ENCODE measurements around the gene ARHGEF3.

The ARHGEF3 gene

GRCh38 chr3:56801662-56802377 is at the start of gene ARHGEF3:
ARHGEF3 (minus strand) TSS chr3:56801949; CDS start chr3:56801798, 151 bp downstream.
- DNase-seq (ENCODE audit: low read depth), result no peak

DNA sequence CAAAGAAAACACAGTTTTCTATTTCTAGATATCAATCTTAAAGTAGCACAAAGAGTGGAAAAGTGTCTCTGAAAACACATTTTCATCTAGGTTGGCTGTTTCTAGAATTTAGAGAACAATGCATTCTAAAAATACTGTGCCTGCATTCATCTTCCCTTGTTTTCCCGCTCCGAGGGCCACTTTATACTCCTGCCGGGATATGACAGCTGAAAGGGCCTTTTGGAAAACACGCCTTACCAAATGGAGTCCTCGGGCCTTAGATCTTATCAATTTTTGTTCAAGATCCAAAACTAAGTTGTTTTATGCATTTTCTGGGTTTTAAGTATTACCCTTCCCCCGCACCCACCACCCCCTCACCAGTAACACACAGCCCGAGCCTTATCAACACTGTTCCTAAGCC is 47.9 kb upstream of the ARHGEF3 start:
- no peak for DNase-seq (ENCODE audit: low read depth)

GRCh38 chr3:56845505-56845904 is 43.8 kb upstream of the ARHGEF3 start:
- no peak for DNase-seq (ENCODE audit: low read depth)

GRCh38 chr3:56844536-56844935 is 42.8 kb upstream of the ARHGEF3 start:
- DNase-seq (ENCODE audit: low read depth), result no peak

DNA sequence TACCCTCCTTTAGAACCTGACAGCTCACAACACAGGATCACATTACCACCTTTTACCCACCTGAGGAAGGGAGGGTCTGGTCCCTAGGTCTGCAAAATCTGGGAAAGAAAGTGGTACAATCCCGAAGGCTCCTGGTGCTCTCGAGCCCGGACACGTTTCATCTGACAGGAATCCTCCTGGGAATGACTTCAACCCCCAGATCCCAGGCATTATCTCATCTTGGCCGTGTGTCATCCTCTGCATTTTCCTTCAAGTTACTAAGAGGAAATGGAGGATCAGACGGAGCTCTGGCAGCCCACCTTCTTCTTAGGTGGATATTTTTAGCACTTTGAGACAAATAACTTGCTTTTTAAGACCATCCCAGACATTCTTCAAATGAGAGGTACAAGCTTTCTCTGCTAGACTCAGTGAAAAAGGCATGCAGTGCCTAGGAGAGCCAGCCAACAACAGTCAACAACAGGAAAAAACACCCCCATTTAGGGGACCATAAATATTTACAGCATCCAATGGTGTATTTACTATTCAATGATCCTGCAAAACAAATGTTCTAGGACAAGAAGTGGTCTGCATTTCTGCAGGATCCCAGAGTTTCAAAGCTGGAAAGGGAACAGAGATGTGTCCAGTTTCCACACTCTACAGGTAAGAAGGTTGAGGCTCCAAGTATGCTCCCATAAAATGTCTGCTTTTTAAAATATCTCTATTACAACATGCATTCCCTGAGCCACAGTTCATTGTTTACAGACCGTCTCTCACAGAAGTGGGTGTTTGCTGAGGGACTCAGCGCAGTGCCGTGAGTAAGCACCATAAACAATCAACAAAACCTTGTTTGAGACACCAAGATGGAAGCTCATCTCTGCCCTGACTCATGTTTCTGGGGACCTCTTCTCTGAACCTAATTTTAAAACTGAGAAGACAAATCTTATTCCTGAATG is 38.3 kb upstream of the ARHGEF3 start:
- no peak for DNase-seq (ENCODE audit: low read depth)

GRCh38 chr3:56838448-56838847 is 36.7 kb upstream of the ARHGEF3 start:
- no peak for DNase-seq (ENCODE audit: low read depth)

DNA sequence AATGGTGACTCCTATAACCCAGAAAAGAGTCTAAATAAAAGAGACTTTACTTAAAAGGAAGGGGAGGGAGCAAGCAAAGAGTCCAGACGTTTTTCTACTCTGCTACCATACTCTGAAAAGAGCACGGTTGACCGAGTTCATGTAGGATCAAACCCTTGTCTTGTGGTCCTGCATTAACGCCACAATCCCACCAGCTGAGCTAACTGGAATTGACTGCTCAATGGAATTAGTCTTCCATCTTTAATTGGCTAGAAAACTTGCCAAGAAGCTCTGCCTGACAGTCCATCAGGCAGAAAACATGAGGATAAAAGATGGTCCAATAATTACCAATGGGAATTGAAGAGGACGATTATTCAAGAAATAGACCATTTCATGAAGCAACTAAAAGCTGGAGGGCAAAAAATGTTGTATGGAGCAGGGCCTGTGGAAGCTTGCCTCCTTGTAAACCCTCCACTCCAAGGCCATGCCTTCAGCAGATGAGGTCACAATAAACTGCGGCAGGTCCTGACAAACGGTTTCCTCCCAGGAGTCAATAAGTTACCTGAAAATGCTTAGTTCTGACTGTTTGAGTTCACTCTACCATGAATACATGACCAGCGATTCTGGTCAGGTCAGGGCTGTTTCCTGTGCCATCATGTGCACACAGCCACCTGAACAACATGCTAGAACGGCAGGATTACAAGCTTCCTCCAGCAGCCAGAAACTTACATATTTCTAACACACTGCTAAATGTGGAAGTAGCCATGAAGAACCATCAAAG is 35.6 kb upstream of the ARHGEF3 start:
- no peak for DNase-seq (ENCODE audit: low read depth)

DNA sequence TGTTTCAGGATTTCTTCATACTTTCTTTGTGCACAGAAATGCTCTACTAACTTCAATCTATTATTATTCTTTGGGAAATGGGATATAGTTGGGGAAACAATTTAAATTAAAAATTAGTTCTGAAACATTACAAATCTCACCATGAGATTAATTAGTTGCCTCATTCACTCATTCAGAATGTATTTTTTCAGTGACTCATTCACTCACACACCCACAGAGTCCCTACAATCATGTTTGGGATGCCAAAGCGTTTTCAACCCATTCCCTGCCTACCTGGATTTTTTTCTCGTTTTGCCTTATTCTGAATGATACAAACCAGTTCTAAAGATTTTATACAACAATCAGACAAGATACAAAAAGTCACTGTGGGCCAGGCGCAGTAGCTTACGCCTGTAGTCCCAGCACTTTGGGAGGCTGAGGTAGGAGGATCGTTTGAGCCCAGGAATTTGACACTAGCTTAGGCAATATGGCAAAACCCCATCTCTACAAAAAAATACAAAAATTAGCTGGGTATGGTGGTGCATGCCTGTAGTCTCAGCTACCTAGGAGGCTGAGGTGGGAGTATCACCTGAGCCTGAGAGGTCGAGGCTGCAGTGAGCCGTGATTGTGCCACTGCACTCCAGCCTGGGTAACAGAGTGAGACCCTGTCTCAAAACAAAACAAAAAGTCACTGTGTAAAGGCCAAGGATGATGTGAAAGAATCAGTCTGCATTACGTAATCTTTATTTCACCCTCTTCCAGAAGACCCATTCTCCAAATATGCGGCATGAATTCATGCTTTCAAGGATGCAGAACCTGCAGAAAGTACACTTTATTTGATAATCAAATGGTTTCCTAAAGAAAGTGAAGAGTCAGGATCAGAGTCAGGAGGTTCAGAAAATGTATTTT is 34.8 kb upstream of the ARHGEF3 start:
- DNase-seq (ENCODE audit: low read depth), result no peak

GRCh38 chr3:56835650-56836227 is 34.0 kb upstream of the ARHGEF3 start:
- DNase-seq (ENCODE audit: low read depth), result no peak

GRCh38 chr3:56833536-56833935 is 31.8 kb upstream of the ARHGEF3 start:
- no peak for DNase-seq (ENCODE audit: low read depth)

GRCh38 chr3:56833022-56833421 is 31.3 kb upstream of the ARHGEF3 start:
- no peak for DNase-seq (ENCODE audit: low read depth)

GRCh38 chr3:56831572-56831971 is 29.8 kb upstream of the ARHGEF3 start:
- no peak for DNase-seq (ENCODE audit: low read depth)

DNA sequence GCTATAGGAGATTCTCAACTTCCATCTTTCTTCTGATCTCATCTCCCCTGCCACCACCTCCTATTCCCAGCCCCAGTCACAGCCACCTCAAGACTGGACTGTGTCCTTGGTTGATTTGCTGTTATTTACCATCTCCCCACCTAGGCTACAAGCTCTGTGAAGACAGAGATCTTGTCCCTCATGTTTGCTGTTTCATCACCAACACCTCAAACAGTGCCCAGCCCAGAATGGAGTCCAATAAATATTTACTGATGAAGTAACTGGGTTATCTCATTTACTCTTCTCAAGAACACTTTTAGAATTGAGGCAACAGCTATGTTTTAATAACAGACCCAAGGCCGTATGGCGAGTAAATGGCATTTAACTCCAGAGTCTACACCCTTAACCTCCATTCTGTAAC is 29.1 kb upstream of the ARHGEF3 start:
- no peak for DNase-seq (ENCODE audit: low read depth)

DNA sequence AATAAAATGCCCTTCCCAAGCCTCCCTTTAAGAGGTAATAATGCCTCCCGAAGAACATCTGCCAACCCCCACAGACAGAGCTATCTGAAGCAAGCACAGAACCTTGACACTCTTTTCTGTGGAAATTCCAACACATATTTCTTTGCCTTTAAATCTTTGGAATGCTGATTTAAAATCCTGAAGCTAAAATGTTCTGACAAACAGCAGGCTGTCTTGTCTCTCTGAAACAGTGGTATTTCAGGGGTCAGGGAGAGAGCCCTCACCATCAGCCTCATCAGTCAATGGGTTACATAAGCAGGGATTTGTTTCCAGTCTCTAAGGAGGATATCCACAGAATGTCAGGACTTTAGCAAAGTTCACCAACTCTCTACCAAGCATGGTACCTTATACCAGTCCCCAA is 27.8 kb upstream of the ARHGEF3 start:
- no peak for DNase-seq (ENCODE audit: low read depth)

DNA sequence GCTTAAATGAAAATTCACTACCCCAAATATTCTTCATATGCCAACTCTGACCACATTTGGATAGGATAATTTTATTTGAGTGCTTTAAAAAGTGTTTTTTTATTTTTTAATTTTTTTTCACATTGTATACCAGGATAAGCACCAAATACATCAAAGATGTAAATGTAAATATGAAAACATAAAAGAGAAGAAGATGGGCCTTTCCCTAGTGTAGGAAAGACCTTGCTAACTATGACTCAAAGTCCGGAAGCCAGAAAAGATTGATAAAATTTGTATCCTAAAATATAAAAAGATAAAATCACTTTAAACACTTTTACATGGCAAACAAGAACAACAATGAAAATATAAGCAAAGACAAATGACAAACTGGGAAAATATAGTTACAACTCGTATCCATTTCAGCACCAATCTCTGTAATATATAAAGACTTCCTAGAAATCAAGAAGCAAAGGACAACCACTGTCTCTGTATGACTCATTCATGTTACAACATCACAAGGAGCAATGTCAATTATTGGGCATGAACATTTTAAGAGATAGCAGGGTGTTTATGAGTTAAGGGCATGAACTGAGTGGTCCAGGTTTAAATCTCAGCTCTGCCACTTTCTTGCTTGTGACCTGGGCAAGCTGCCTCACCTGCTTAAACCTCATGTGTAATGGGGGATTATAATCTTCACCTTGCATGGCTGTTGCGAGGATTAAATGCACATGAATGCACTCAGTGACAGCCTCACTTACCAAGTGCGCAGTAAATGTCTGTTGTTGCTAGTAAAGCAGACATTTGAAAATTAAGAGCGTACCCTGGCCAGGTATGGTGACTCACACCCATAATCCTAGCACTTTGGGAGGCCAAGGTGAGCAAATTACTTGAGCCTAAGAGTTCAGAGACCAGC is 25.3 kb upstream of the ARHGEF3 start:
- DNase-seq (ENCODE audit: low read depth), result no peak

- no peak for DNase-seq (ENCODE audit: low read depth)
Observed at GRCh38 chr3:56825567-56826438, 24.1 kb upstream of the ARHGEF3 start.

DNA sequence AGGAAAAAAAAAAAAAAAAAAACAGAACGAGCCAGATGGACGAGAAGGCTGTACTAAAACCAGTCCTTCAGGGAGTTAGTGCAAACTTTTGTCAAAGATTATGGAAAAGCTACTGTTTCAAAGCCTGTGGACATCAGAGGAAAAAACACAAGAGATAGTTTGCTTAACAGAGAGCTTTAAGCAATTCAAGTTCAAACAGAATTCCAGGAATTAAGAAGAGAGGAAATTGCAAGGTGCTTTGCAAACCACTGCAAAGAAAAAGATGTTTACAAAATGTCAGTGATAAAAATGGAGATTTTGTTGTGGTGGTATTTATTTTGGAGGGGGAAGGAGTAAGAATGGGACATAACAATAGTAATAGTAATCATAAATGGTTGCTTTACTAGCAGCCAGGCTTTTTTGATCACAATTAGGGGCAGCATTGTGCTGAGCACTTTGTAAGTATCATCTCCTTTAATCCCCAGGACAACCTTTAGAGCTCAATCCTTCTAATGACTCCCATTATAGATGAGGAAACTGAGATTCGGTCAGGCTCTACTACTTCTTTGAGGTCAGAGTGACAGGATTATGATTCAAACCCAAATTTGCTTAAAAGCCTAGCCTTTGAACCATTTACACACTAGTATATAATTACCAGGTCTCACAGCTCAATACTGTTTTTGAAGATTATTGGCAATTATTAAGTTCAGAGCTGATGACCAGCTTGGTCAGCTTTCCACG is 22.4 kb upstream of the ARHGEF3 start:
- DNase-seq (ENCODE audit: low read depth), result no peak

- DNase-seq (ENCODE audit: low read depth), result no peak
Observed at GRCh38 chr3:56823421-56823926, 21.7 kb upstream of the ARHGEF3 start.

Data from fibroblast of the conjunctiva (primary cell).